HG03060 (cell line): Measurements from ENCODE around the gene ADPRHL1.

Experiments used
- ATAC-seq: cut with Tn5 transposase; IDR thresholded peaks from one replicate; pipeline ENCODE4 v1.9.1; 2021; ENCODE audit warnings: low read depth, moderate number of reproducible peaks; ENCODE audit not compliant: unreplicated experiment

Gene ADPRHL1

DNA sequence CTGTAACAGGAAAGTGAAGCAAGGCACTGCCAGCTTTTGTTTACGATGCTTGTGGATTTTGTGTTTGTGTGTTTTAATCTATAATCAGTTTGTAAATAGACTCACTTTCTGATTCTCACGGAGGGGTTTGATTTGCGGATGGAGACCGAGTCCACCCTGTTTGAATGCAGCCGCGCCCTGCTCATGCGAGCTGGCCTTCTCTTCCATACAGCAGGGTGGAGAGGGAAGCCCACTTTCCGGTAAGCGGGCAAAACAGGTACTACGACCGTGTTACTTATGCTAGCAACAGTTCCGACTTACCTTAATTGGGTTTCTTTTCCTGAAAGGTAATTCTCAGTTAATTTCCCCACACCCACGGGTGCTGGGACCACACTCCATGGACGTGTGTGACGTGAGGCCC is 33.1 kb downstream of the ADPRHL1 start:
- no peak for ATAC-seq

DNA sequence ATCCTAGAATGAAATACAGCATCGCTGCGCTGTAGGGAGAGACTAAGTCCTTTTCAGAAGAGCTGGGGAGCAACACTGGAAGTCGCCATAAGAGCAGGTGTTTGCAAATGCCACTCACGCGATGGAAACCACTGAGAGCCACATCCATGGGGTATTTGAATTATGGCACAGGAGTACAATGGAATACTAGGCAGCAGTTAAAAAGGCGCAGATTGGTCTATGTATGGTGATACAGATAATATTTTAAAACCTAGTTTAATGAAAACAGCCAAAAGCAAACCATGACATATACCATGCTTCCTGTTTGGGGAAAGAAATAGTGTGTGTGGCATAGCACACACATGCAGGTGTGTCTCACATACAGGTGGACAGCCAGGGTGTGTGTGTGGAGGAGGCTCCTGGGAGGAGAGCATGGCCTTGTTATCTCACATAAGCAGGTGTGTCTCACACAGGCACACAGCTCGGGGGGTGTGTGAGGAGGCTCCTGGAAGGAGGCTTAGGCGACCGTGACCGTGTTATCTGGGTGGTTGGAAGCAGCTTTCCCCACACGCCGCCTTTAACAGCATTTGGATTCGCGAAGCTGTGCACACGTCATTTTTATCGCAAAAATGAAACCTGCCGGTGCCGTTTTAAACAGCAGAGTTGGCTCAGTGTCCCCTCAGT is 33.6 kb downstream of the ADPRHL1 start:
- no peak for ATAC-seq

DNA sequence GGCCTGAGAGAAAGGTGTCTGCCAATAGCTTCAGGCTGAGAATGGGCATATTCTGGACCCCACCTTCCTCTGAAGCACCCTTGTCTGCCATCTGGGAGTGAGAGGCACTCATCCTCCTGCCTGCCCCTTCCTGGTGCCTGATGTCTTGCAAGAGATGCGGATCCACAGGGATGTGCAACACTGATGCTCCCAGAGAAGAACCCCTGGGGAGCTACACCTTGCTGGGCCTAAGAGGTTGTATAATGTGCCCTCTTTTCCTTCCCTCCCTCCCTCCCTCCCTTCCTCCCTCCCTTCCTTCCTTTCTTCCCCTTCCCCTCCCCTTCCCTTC is 34.6 kb downstream of the ADPRHL1 start:
- no peak for ATAC-seq

DNA sequence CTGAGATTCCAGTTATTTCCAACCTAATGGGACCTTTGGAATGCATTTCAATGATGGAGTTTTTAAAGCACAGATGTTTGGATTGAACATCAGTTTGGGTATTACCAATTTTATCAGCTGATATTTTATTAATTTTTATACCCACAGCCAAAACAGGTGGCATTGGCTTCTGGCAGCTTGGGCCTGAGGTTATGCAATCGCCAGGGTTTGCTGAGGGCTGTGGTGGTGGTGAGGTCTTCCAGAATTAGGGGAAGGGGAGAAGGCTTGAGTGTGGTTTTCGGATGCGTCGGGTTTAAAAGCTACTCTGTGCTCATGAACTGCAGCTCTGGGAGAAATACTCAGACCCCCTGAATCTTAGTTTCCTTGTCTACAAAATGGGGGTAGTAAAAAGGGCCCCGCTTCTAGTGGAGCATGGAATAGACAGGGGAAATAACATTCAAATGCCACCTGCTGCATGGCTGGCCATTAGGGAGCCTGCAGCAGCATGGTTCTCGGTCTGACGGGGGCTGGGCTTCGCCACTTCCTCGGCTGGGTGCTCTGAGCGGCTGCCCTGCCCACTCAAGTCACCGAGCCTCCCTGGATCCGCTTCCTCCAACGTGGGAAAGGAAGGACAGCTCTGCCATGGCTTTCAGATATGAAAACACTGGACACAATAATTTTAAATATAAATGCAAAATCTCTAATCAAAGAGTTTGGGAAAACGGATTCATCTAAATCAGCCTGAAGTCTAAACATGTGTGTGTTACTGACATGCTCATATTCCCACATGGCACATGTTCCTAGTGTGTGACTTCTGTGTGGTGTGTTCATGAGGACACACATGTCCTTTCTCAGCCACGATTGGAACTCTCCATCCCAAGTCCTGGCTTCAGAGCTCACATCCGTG is 35.2 kb downstream of the ADPRHL1 start:
- no peak for ATAC-seq

DNA sequence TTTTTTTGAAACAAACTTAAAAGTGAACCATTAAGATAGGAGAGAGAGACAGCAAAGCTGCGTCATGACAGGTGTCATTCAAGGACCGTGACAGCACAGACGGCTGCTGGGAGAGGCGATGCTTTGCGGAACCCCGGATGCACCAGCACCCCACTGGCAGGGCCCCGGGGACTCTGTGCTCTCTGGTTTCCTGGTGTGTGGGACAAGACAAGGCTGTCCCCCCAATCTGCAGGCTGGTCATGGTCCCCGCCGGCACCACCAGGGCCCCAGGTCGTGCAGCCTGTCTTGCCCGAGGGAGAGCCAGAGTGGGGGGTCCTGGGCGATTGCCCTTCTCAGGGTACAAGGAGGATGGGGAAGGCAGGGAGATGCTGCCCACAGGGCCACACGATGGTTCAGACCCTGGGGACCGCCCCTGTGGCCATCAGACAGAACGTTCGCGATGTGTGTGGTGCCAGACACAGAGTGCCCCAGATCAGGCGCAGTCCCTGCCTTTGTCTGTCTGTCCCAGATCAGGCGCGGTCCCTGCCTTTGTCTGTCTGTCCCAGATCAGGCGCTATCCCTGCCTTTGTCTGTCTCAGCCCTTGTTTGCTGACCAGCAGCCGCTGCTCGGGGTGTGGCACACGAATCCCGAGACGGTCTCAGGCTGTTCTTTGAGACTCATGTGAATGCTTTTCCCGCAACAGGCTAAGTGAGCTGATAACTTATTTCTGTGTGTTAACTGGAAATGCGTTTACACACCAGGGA is 36.1 kb downstream of the ADPRHL1 start:
- no peak for ATAC-seq

DNA sequence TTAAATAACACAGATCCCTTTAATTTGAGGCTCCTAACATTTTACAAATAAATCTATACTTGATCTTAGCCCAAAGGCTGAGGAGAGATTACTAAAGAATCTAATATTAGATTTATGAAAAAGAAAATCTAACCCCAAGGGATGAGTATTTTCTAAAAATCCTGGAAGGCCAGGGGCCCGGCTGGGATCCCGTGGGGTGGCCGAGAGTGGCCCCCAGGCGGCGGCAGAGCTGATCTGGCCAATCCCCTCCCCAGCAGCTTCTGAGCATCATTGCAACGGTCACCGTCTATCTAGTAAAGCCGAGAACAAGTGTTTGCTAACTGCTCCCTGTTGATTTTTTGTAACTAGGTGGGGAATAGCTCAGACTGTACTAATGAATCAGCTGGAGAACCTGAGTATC is 37.5 kb downstream of the ADPRHL1 start:
- no peak for ATAC-seq

DNA sequence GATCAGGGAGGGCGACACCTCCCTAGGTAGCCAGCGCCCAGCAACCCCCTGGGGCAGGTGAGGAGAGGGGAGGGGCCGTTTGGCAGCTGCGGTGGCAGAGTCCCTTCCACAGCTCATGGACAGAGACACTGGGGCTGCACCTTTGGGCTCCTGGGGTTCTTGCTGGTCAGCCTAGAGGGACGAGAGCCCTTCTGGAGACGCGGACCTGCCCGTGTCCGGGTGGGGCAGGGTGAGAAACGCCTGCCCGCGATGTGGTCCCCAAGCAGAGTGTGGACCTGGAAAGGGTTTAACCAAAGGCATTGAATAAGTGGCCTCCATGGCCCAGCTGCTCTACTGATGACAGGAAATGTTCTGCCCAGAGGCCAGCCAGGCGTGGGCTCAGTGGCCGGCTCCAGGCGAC is 38.3 kb downstream of the ADPRHL1 start:
- no peak for ATAC-seq

DNA sequence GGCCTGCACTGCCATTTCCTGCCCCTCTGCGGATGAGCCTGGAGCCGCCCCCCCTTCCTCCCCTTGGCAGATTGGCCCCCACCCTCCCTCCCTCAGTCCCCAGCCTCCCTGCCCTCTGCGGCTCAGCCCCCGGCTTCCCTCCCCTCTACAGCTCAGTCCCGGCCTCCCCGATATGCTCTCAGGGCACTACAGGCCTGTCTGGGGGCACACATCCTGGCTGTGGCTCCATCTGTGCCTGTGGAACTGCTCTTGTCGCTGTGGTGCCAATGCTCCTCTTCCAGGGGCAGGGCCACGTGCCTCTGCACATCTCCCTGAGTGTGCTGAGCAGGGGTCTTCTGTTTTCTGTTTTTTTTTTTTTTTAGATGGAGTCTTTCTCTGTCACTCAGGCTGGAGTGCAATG is 39.0 kb downstream of the ADPRHL1 start:
- ATAC-seq = no peak

DNA sequence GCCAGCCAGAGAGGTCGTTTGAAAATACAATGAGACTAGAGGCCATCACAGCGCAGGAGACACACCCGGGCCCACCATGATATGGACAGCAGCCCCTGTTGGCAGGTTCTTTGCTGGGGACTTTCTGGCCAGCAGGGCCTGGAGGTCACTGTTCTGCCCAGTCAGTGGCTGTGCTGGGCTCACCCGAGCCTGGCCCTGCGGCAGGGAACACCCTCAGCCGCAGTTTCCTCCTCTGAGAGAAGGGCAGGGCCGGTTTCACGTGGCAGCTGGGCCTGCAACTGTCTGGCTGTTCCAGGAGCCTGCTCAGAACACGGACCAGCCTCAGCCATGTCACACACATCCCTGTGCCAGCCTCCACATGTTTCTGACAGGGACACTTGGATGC is 39.4 kb downstream of the ADPRHL1 start:
- ATAC-seq = no peak

DNA sequence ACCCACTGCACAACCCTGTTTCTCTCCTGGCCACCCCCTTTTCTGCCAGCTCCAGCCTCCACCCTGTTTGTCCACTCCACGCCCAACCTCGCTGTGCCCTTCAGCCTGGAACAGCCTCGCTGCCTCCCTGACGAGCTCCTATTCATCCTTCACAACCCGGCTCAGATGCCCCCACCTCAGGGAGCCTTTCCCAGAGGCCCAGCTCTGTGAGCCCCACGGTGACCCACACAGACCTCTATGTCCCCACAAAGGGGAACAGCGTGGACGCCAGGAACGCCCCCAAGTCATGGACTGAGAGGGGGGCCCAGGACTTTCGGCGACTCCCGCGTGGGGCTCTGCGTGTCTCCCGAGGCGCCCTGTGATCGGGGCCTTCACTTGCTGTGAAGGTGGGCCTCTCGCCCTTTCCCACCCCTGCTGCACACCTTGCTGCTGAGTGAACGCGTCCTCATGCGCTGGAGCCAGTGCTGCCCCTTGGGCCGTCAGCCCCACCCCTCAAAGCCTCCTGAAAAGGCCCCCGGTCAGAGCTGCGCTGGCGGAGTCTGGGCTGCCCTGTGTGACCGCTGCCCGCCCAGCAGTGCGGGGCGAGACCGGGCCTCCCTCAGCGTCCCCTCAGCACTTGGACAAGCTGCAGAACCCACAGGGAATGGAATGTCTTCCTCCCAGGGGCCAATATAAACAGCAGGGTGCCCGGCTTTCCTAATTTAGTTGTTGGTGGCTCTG is 40.0 kb downstream of the ADPRHL1 start:
- no peak for ATAC-seq

DNA sequence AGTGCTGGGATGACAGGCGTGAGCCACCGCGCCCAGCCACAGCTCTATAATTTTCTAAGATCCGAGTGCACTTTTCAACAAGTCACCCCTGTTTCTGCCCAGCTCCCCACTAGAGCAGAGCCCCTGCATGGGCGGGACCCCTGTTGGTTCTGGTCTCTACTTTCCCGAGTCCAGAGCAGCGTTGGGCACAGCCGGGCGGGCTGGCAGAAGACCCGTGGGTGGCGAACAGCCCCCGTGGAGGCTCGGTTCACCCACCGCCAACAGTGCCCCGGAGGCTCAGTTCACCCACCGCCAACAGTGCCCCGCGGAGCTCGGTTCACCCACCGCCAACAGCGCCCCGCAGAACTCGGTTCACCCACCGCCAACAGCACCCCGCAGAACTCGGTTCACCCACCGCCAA is 40.8 kb downstream of the ADPRHL1 start:
- ATAC-seq = no peak

DNA sequence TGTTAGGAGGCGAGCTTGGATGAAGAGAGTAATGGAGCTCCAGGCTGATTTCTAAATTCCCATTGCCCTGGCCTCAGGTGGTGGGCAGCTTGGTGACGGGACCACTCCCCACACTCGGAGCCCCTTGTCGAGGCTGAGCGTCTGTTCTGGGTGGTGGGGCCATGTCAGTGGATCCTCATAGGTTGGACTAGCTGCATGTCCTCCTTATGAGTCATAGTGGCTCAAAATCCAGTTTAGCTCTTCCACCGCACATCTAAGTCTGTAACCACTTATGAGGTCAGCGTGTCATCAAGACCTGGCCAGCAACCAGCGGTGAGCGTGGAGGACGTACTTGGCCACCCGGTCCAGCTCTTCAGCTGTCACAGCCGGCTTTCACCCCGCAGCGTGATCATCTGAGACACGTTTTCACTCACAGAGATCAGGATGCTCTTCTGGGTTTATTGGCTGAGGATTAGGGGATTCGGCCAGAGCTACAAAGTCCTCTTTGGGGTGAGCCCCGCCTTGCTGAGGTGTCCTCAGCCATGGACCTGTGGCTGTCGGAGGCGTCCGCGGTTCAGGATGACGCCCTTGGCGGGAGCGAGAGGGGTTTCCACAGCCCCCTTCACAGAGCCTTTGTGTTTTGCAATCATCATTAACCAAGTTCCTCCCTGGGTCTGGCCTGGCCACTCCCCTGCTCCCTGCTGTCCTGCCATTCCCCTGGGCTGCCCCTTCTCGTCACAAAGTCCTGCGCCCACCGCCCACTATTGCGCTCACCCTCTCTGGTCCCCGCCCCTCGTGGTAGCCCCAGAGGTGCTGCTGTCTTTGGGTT is 41.9 kb downstream of the ADPRHL1 start:
- no peak for ATAC-seq

DNA sequence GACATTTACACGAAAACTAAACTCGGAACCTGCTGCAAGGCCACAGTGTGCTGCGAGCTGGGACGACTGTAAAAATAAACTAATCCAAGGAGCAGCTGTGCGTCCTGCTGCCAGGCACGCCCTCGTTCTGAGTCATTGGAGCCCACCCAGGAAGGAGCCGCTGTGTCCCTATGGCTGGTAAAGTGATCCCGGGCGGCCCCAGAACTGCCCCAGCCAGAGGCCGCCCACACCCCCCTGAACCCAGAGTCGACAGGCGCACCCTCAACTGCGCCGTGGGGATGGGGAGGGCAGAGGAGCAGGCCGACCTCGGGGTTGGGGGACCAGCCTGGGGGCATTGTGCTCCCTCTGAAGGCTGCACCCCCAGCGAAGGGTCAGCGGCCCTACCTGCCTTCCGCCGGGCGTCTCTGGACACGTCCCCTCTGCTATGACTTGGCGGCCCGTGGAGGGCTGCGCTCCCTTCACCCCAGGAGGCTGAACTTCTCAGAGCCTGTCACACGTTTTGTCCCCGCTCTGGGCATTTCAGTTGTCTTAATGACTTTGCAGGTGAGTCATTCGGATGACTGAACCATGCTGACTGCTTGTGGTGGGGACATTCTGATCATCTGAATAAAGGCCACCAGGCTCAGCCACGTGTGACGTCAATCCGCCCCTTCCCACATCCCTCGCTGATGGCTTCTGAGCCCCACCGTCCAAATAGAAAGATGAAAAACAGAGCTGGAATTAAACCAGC is 42.7 kb downstream of the ADPRHL1 start:
- ATAC-seq = no peak

DNA sequence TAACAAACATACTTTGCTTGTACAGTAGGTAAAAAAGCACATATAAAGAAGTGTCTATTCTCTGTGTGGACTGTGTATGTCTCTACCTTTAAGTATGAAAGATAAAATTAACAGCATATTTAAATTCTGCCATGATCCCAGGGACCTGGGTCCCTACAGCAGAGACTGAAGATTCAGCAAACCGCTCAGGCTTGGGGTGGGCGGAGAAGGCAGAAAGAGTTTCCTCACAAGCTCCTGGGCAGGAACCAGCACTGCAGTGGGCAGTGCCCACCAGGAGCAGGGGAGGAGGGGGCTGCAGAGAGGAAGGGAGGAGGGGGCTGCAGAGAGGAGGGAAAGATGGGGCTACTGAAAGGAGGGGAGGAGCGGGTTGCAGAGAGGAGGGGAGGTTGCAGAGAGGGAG is 44.7 kb downstream of the ADPRHL1 start:
- no peak for ATAC-seq

DNA sequence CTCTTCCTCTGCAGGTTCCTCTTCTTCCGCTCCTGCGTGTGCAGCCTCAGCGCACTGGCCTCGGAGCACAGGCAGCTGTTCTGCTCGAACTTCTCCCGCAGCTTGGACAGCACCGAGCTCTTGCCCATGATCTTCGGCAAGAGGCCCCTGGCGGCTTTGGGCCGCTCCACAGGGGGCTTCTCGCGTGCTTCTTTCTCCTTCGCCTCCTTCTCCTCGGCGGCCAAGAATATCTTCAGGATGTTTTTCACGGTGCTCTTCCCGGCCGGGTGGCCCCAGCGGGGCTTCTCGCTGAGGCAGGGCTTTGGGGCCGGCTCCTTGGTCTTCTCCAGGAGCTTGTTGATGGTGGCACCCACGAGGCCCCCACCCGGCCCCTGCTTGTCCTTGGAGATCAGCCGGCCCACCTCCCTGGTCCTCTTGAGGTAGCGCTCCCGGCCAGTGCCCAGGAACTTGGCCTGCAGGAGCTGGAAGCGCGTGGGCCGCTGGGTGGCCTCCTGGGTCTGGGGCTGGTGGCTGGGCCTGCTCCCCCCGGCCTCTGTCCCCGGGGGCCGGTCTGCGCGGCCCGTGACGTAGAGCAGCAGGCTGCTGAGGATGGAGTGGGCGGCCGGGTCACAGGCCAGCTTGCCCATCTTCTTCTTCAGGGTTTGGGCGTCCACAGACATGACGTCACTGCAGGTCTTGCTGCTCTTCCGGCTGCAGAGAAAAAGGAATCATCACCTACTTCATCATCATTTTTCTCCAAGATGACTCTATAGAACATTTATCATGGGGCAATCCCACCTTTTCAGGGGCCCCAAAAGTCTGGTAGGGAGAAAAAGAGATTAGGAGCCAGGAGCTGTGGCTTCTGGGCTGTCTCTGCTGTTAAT is 45.5 kb downstream of the ADPRHL1 start:
- no peak for ATAC-seq

DNA sequence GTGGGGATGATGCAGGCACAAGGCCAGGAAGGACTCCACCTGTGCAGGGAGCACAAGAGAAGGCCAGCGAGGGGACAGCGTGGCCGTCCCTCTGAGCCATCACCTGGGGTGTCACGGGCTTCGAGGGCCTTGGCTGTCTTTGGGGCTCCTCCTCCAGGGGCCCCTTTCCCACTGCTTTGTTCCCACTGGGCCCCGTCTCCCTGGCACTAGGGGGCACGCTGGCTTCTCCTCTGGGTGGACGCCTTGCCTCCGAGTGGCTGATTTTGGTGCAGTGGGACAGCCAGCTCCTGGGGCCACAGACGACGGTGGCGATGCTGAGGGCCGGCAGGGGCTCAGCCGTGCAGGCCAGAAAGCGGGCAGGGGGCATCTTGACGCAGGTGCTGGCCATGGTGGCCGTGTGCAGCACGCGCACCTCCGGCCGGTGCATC is 46.2 kb downstream of the ADPRHL1 start:
- no peak for ATAC-seq

DNA sequence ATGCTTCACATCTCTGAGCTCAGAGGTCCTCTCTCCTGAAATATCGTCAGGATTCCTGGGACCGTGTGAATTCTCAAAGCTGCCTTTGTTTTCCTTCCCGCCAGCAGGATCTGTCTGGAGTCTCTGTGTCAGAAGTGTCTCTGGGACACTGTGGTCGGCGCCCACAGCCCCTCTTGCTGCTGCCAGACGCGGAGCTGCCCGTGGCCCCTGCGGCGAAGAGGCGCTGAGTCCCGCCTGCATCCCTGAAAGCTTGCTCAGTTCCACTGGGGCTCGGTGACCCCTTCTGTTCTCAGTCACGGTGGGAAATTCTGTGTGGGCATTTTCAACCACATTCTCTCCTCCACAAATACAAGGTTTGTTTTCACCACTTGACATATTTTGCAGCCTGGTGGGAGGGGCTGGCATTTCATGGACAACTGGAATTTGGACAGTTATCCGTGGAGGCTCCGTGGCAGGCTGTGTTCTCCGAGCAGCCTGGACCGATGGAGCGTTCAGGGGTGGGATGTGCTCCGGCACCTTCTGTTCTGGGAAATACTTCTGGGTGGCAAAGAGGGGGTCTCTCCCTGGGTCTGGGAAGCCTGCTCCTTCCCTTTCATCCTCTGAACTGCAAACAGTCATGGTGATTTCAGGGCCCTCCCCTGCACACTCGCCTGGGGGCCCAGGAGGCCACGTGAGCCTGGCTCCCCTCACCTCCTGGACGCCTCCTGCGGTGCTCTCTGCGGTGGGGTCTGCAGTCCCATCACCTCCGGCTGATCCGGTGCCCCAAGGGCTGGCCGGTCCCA is 46.8 kb downstream of the ADPRHL1 start:
- no peak for ATAC-seq
